Raji (cell line): Measurements from ENCODE around the gene CNTRL.

ENCODE experiments used
- POLR2A ChIP-seq: IDR thresholded peaks from 2 replicates; pipeline ENCODE4 v1.6.1; 2011; ENCODE audit warnings: low read depth, low read length, control low read depth; ENCODE audit not compliant: insufficient read depth

Gene CNTRL

DNA sequence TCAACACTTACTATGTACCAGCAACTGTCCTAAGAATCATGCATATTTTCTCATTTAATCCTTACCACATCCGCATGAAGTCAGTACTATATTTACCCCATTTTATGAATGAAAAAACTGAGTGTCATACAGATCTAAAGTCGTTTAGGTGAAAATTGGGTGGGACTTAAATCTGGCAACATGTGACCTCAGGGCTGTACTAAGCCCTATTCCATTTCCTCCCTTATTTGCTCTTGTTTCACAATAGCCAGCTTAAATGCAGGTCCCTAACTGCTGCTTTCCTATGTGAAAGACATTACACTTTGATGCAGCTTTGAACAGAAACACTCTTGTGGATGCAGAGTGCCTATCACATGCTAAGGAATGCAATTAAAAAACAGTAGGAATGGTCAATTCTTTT, 129.4 kb downstream of the CNTRL start:
- TF ChIP-seq POLR2A = no peak

DNA sequence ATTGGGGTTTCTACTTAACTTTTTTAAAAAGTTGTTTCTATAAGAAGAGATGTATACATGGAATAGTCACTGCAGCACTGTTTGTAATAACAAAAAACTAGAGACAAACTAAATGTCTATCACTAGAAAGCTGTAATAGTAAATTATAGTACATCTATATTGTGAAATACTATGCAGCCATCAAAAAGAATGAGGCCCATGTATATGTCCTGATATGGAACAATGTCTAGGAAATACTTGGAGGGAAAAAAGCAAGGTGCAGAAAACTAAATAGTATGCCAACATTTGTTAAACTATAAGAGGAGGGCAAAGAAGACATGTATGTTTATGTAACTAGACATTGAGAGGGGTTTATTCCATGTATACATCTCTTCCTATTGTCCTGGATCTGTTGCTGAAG, 129.9 kb downstream of the CNTRL start:
- TF ChIP-seq POLR2A = no peak

DNA sequence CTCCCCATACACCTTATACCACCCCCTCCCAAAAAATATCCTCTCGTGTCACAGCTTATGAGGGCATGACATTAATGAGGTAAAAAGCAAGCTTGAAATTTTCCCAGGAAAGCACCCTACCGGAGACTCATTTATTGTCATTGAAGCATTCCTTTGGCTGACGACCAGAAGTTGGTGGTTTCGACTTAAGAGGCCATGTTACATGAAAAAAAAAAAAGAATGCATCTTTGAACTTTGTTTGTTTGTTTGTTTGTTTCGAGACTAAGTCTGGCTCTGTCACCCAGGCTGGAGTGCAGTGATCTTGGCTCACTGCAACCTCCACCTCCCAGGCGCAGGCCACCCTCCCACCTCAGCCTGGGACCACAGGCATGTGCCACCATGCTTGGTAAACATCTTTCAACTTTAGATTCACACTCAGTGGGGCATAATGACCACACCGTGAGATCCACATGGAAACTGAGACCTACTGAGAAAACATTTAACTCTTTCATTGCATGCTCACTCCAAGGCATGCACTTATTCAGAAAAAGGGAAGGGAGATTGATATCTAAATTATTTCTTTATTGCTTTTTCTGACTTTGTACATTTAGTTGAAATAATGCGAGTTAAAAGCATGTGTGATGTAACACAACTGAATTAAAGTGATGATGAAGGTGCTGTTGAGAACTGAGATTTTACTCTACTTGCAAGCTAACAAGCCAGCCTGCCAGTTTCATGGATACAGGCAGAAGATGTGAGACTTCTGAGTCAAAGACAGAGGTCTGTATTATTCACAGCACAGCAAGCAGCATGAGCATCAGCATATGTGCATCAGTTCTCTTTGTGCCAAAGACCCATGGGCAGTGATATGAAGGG, 132.0 kb downstream of the CNTRL start:
- no peak for TF ChIP-seq POLR2A

DNA sequence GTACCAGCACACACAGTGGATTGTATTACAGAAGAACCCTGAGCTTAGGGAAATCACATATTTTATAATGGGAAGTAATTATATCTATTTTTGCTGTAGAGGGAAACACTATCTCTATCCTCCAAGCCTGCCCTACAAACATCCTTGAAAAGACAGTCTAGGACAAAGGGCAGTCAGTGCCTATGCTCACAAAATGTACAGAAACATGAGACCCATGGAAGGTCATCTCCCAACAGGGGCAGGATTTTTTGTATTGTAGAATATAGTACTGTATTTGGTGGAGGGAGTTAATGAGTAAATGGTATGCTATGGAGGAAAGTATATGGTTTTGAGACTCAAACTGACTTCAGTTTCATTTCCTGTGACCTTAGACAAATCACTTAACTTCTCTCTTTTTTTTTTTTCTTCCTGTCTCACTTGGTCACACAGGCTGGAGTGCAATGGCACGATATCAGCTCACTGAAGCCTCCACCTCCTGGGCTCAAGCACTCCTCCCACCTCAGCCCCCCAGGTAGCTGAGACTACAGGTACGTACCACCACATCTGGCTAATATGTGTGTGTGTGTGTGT, 132.7 kb downstream of the CNTRL start:
- peak; percentile 28 for TF ChIP-seq POLR2A

DNA sequence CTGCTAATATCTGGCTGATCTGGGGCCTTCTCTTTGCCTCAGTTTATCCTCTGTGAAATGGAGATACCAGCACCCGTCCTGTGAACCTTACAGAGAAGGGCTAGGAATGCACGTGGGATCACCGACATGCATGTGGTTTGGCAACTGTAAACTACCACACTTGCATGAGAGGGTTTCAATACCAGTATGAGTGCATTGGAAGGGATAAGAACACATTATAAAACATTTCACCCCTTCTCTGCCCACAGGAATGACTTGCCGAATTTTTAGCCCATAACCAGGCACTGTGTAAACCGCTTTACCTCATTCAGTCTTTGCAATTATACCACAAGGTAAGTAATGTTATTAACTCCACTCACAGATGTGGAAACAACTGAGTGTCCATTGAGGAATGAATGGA, 135.8 kb downstream of the CNTRL start:
- no peak for TF ChIP-seq POLR2A

DNA sequence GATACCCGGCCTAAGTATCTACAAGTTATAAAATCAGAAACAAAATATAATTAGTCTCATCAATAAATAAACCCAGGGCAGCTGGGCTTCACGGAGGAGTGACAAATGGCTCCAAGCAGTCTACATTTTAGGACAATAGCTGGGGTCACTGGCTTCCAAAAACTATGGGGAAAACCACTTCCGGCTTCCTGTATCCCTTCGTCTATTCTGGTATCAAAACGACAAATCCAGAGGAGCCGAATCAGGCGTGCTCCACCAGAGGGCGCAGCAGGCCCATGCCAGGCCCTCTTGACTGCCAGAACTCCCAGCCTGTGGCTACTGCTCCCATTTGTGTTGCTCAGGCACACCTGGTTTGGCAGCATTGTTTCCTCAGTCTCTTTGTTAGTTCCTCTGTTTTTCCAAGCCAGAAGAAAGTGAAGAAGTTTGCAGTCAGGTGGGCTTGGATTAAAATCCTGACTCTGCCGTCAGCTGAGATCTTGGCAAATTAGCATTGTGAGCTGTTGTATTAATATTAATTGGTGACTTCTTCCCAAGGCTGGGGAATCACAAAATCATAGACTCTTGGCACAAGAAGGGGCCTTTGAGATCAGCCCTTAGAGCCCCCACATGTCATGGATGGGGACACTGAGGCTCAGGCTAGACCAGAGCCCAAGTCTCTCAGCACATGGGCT, 138.5 kb downstream of the CNTRL start:
- no peak for TF ChIP-seq POLR2A

DNA sequence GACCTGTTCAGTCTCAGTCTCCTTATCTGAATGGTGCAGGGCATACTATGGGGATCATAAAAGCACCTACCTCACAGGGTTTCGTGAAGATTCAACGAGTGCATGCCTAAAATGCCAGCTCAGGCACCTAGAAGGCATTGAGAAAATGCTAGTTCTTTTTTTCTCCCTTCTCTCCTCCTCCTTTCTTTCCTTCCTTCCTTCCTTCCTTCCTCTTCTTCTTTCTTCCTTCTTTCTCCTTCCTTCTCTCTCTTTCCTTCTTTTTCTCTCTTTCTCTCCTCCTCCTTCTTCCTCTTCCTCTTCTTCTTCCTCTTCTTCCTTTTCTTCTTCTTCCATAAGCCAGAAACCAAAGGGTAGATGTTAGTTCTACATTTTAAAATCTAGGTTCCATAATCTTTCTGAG, 139.2 kb downstream of the CNTRL start:
- no peak for TF ChIP-seq POLR2A

DNA sequence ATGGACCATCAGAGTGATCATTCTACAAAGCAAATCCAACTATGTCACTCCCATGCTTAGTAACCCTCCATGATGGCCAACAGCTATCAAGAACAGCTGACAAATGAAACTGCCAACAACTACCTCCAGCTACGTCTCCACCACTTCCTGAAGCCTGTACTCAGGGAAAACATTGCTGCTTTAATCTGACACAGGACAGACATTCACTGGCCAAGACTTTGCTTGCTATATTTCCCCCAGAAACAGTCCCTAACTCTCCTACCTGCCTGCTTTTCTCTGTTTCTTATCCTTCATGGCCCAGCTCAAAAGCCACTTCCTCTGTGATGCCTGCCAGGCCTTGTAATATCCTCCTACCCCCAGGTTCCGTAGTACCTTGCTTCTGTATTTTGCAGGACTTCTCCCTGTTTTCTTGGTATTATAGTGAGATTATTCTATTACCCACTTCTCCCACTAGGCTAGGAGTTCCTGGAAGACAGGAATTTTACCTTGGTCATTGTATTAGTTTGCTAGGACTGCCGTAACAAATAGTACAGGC, 141.6 kb downstream of the CNTRL start:
- TF ChIP-seq POLR2A = no peak

DNA sequence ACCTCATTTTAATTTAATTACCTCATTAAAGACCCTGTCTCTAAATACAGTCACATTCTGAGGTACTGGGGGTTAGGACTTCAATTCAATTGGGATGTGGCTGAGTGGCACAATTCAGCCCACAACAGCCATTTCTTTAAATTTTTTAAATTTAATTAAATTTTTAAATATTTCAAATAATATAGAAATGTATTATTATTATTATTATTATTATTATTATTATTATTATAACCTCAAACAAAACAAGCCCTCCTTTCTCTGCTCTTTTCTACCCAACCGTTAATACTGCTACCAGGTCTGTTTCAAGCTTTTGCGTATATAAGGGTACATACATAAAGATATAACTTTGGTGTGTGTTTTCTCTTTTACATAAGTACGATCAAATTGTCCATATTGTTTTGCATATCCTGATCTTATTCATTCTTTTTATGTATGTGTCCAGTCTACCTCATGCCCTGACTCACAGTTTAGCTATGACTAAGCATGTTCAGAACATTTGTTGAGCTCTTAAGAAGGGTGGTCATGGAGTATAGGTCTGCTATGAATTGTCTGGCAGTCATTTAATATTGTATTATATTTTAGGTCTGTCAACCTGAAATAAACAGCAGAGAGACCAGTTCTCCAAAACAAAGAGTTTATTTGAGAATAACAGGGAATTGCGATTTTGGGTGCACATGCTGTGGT, 143.0 kb downstream of the CNTRL start:
- TF ChIP-seq POLR2A = no peak

DNA sequence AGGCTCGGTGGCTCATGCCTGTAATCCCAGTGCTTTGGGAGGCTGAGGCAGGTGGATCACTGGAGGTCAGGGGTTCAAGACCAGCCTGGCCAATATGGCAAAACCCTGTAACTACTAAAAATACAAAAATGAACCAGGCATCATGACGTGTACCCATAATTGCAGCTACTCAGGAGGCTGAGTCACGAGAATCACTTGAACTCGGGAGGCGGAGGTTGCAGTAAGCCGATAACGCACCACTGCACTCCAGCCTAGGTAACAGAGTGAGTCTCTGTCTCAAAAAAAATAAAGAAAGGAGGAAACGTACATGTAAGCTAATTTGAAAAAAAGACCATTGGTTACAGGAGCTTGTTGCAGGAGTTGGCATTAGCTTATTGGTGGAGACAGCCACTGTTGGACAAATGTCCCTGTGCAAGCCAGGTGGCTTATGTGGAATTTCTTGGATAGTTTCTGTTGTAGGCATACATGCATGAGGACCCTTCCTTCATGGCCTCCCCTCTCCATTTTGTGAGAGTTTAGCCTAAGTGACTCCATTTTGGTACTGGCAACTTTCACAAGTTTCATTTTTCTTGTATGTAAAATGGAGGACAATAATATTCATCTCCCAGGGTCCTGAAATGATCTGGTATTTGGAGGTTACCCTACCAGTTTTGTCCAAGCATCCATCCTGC, 143.7 kb downstream of the CNTRL start:
- no peak for TF ChIP-seq POLR2A

DNA sequence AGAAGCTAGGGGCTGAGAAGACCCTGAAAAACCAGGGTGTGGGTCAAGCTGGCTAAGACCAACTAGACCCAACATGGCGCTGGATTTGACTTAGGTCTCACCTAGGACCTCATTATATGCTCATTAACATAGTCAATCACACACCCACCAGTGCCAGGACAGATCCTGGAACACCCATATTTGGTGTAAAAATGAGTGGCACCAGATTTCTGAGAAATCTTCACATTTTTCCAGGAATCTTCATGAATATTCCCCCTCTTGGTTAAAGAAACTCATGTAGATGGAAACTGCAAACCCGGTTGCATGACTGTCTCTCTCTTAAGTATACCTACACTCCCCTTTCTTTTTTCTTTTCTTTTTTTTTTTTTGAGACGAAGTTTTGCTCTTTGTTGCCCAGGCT, 144.8 kb downstream of the CNTRL start:
- TF ChIP-seq POLR2A = no peak

DNA sequence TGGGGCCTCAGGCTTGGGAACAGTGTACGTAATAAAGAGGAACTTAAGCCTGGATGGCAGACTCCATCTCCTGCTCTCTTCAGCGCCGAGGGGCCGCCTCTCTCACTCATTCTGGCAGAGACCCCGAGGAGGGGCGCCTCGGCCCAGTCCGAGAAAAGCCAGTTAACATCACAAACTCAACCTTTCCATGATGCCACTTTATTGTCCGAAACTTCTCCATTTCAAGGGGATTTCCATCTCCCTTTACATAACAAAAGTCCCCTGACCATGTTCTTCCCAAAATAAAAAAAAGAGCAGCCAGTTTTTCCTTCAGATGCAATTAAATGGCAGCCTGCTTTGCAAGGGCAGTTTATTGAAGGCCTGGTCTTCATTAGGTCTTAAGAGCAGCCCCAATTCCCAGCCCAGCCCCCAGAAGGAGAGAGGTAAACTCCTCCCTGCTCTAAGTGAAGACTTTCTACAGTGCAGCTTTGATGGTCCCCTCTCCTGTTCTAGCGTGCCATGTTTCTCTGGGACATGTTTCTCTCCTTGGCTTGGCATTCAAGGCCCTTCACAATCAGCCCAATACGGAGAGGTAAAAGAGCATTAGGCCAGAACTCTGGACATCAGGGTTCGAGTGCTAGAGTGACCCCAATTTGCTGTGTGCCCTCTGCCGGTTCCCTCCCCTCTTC, 146.4 kb downstream of the CNTRL start:
- no peak for TF ChIP-seq POLR2A

DNA sequence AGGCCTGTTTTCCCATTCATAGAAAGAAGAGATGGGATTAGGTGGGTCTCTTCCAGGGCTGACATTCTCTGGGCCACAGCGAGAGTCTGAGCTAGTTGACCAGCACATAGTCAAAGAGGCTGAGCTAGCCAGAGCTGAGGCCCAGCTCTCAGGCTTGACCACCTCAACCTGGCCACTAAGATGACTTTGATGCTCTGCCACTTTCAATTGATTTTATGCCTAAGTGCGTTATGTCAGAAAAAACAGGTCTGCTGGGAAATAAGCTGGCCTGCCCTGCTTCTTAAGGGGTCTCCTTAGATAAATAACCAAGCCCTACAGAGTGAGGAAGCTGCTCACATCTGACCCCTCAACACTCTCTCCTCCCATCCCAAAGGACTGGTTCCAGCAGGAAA, 146.9 kb downstream of the CNTRL start:
- no peak for TF ChIP-seq POLR2A

DNA sequence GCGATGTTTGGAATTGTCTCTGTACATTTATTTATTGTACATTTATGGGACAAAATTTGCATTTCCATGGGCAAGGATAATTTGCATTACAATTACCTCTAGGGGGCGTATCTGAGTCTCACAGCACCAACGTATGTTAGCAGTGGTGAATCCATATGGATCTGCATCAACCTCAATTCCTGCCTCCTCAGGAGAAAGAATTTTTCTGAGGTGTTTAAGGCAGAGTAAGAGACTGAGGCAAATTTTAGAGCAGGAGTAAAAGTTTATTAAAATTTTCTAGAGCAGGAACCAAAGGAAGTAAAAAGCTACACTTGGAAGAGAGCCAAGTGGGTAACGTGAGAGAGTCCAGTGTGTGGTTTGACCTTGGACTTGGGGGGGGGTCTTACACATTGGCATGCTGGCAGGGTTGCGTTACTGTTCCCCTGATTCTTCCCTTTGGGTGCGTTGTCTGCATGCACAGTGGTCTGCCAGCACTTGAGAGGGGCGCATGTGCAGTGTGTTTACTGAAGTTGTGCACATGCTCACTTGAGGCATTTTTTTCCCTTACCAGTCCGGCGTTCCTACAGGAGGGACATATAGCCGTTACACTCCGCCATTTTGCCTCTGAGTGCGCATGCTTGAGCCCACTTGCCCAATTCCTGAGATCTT, 147.9 kb downstream of the CNTRL start:
- TF ChIP-seq POLR2A = no peak
